RWPE2 (cell line): ENCODE data around the gene SHROOM3.

Source experiments
- ATAC-seq: fragments of 200-7000 bp; cut with Tn5 transposase; 3 replicates; pipeline ENCODE4 v1.9.1; 2021; ENCODE audit warnings: low read depth
- DNase-seq: peaks from one replicate; pipeline ENCODE4 v3.0.0-alpha.2; 2020; ENCODE audit warnings: low spot score
- H3K27ac ChIP-seq: fragments of 450-650 bp; 2 replicates; pipeline ENCODE4 v1.5.1; 2017; ENCODE audit warnings: mild to moderate bottlenecking; ENCODE audit not compliant: poor library complexity, severe bottlenecking
- H3K27me3 ChIP-seq: fragments of 250-450 bp; sonication (Bioruptor Pico); 2 replicates; pipeline ENCODE4 v1.5.1; 2021; ENCODE audit warnings: mild to moderate bottlenecking, moderate library complexity; ENCODE audit not compliant: insufficient read depth, poor library complexity, severe bottlenecking
- H3K36me3 ChIP-seq: fragments of 250-450 bp; sonication (Bioruptor Pico); 2 replicates; pipeline ENCODE4 v1.5.1; 2020; ENCODE audit warnings: low read depth, mild to moderate bottlenecking, moderate library complexity
- H3K4me1 ChIP-seq: fragments of 250-450 bp; sonication (Bioruptor Pico); 2 replicates; pipeline ENCODE4 v1.5.1; 2021; ENCODE audit warnings: mild to moderate bottlenecking, moderate library complexity; ENCODE audit not compliant: insufficient read depth, poor library complexity, severe bottlenecking
- H3K4me3 ChIP-seq: fragments of 250-450 bp; sonication (Bioruptor Pico); 2 replicates; pipeline ENCODE4 v1.5.1; 2021; ENCODE audit warnings: mild to moderate bottlenecking, moderate library complexity; ENCODE audit not compliant: severe bottlenecking
- H3K9me3 ChIP-seq: fragments of 250-450 bp; sonication (Bioruptor Pico); 2 replicates; pipeline ENCODE4 v1.5.1; 2021; ENCODE audit warnings: mild to moderate bottlenecking, moderate library complexity; ENCODE audit not compliant: severe bottlenecking
- TF ChIP-seq, protein P1 (sequence below): fragments of 450-650 bp; IDR thresholded peaks from one replicate; pipeline ENCODE4 v1.5.1; 2017; ENCODE audit warnings: mild to moderate bottlenecking, moderate library complexity; ENCODE audit not compliant: poor library complexity, severe bottlenecking

SHROOM3 gene

DNA sequence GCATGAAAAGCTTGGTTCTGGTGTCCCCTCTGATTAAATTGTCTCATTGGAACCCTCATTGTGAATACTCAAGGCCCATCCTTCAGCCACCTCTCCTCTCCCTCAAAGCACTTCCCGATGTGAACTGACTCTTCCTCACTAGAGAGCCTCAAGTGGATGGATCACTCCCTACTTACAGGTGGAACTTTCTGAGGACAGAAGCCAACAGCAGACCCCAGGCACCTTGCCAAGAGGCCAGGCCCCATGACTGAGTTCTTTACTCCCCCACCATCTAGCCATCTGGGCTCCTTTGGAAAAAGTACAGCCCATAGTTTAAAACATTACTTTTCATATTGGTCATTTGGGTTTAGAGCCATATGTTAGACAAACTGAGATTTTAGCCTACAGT is 224.1 kb downstream of the SHROOM3 start:
- Histone ChIP-seq H3K9me3 (no peaks in the 10 kb centered on the region), H3K4me1 (peaks cover 33% of the 10 kb centered on the region), H3K4me3 (no peak overlapping the region), H3K27ac (peak overlapping the region; percentile 59), H3K27me3 (no peaks in the 10 kb centered on the region), H3K36me3 (no peaks in the 10 kb centered on the region)
- ATAC-seq (no peak), DNase-seq (no peak)
- TF ChIP-seq, protein P1, sequence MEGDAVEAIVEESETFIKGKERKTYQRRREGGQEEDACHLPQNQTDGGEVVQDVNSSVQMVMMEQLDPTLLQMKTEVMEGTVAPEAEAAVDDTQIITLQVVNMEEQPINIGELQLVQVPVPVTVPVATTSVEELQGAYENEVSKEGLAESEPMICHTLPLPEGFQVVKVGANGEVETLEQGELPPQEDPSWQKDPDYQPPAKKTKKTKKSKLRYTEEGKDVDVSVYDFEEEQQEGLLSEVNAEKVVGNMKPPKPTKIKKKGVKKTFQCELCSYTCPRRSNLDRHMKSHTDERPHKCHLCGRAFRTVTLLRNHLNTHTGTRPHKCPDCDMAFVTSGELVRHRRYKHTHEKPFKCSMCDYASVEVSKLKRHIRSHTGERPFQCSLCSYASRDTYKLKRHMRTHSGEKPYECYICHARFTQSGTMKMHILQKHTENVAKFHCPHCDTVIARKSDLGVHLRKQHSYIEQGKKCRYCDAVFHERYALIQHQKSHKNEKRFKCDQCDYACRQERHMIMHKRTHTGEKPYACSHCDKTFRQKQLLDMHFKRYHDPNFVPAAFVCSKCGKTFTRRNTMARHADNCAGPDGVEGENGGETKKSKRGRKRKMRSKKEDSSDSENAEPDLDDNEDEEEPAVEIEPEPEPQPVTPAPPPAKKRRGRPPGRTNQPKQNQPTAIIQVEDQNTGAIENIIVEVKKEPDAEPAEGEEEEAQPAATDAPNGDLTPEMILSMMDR, result no peak

DNA sequence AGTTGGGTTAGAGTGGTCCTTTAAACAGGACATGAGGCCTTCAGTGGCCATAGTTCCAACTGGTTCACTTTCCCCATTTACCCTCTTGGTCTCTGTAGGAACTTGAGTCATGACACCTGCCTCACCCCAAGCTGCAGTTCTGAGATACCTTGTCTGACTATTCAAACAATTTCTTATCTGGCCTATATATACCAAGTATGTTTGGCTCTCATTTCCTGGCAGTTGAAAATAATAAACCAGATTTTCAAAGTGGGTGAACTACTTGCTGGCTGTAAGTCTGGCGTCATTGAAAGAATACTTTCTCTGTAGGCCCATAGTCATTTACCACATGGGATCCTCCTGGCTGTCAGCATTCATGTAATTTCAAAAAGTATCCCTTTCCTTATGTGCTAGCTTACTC is 228.8 kb downstream of the SHROOM3 start:
- TF ChIP-seq, protein P1, result no peak
- DNase-seq (no peak), ATAC-seq (no peak)
- Histone ChIP-seq H3K36me3 (no peaks in the 10 kb centered on the region), H3K4me1 (peaks cover 40% of the 10 kb centered on the region), H3K27ac (peak overlapping the region; percentile 83), H3K27me3 (no peaks in the 10 kb centered on the region), H3K9me3 (no peaks in the 10 kb centered on the region), H3K4me3 (no peak overlapping the region)

DNA sequence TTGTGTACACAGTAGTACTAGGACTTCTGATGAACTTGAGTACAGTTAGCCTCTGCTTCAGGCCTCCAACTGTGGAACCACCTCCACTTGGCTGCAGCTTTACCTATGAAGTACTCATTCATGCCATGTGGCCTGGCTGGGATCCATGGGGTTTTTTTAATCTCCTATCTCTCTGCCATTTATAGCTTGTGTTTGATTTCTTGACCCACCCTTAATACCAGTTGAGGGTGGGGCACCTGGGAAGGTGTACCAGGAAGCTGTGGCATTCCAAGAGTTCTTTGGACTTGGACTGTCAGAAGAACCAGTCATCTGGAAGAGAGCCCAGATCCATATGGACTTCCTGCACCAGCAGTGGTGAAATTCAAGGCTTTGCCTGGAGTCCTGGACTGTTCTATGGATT is 230.1 kb downstream of the SHROOM3 start:
- H3K27ac ChIP-seq, result peak overlapping the region; percentile 83
- H3K9me3 ChIP-seq, result no peaks in the 10 kb centered on the region
- no peaks in the 10 kb centered on the region for H3K27me3 ChIP-seq
- DNase-seq (peak; percentile 94), ATAC-seq (peak; percentile 97)
- H3K4me1 ChIP-seq, result peaks cover 36% of the 10 kb centered on the region
- no peak overlapping the region for H3K4me3 ChIP-seq
- TF ChIP-seq, protein P1, result no peak
- no peaks in the 10 kb centered on the region for H3K36me3 ChIP-seq

DNA sequence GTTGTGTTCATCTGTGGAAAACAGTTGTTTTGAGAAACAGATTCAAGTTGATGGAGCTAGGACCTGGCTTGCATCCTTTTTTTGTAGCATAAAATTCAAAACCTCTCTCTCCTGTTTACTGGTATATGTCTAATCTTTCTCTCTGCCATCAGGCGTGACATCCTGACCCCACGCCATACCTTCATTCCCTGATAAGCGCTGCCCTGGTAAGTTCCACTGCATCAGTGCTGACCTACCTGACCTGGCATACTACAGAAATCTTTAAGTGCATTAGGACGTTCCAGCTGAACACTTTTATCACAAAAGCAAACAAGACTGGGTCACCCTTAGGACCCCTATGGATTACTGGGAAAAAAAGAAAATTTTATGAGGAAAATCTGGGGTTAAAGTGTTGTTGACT is 230.7 kb downstream of the SHROOM3 start:
- DNase-seq (no peak), ATAC-seq (no peak)
- no peaks in the 10 kb centered on the region for H3K36me3 ChIP-seq
- H3K4me1 ChIP-seq, result peaks cover 36% of the 10 kb centered on the region
- H3K4me3 ChIP-seq, result no peak overlapping the region
- TF ChIP-seq, protein P1, result no peak
- no peaks in the 10 kb centered on the region for H3K9me3 ChIP-seq
- peak overlapping the region; percentile 83 for H3K27ac ChIP-seq
- no peaks in the 10 kb centered on the region for H3K27me3 ChIP-seq

DNA sequence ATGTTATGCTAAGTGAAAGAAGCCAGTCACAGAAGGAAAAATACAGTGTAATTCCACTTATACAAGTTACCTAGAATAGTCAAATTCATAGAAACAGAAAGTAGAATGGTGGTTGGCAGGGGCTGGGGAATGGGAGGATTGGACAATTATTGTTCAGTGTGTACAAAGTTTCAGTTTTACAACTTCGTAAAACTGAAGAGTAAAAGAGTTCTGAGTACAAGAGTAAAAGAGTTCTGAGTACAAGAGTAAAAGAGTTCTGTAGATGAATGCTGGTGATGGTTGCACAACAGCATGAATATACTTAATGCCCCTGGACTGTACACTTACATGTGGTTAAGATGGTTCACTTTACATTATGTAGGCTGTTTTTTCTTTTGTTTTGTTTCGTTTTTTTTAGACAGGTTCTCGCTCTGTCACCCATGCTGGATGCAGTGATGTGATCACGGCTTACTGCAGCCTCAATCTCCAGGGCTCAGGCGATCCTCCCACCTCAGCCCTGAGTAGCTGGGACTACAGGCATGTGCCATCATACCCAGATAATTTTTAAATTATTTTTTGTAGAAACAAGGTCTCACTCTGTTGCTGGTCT is 232.0 kb downstream of the SHROOM3 start:
- no peaks in the 10 kb centered on the region for H3K36me3 ChIP-seq
- TF ChIP-seq, protein P1, result no peak
- no peak overlapping the region for H3K4me3 ChIP-seq
- H3K9me3 ChIP-seq, result no peaks in the 10 kb centered on the region
- peak overlapping the region; percentile 83 for H3K27ac ChIP-seq
- no peaks in the 10 kb centered on the region for H3K27me3 ChIP-seq
- DNase-seq, result no peak
- H3K4me1 ChIP-seq, result peaks cover 36% of the 10 kb centered on the region
- ATAC-seq, result no peak
